B cell (primary cell): ENCODE data around the gene CBARP. TPM values are rescaled to one million over a fixed set of nuclear protein-coding genes. Genes with fewer than 3 reads are reported as not detected.

ENCODE experiments used
- ATAC-seq: fragments of 200-7000 bp; cut with Tn5 transposase; one replicate; pipeline ENCODE4 v1.10.0; 2021; ENCODE audit warnings: low read depth, mild to moderate bottlenecking, moderate number of reproducible peaks, moderate library complexity
- CTCF ChIA-PET: fragments of 350-600 bp; sonication (Branson Sonifier 250); formaldehyde crosslinking; loops from one replicate; lab custom pipeline; 2021; ENCODE audit warnings: antibody characterized with exemption, inconsistent platforms; lab: Charles Lee
- POLR2A ChIA-PET: fragments of 350-600 bp; sonication (Branson Sonifier 250); formaldehyde crosslinking; loops from one replicate; lab custom pipeline; 2021; ENCODE audit warnings: antibody characterized with exemption; lab: Charles Lee
- DNase-seq: peaks from one replicate; pipeline ENCODE4 v3.0.0; 2013
- H2AFZ ChIP-seq: 2 replicates; pipeline ENCODE4 v1.6.1; 2012; ENCODE audit warnings: mild to moderate bottlenecking, low read depth, low read length; ENCODE audit not compliant: insufficient read depth, poor library complexity, severe bottlenecking
- H3K27ac ChIP-seq, 2 donors: 1 replicate in 1 of 2; 2 replicates in 1 of 2; pipeline ENCODE4 v1.5.1; 2012 to 2013; ENCODE audit warnings: low read length in 2 of 2, mild to moderate bottlenecking in 2 of 2, moderate library complexity in 1 of 2
- H3K27me3 ChIP-seq, 4 experiments: fragments of 200-600 bp in 1 of 4; sonication (generic) in 1 of 4; replicated peaks in 1 of 4; 1 replicate in 2 of 4; 2 replicates in 2 of 4; pipeline versions ENCODE4 v1.6.1 to v1.7.0; 2013 to 2016; ENCODE audit warnings: low read length in 3 of 4, mild to moderate bottlenecking in 2 of 4, mixed read lengths in 1 of 4, moderate library complexity in 1 of 4; ENCODE audit not compliant: insufficient read depth in 4 of 4, control insufficient read depth in 3 of 4; ENCODE audit errors: control extremely low read depth in 1 of 4
- H3K36me3 ChIP-seq, 2 experiments: replicated peaks in 1 of 2; 1 replicate in 1 of 2; 2 replicates in 1 of 2; pipeline versions ENCODE4 v1.6.1 to v1.7.1; 2013; ENCODE audit warnings: low read length in 1 of 2; ENCODE audit not compliant: insufficient read depth in 2 of 2, control insufficient read depth in 1 of 2; ENCODE audit errors: control extremely low read depth in 1 of 2, extremely low read depth in 1 of 2
- H3K4me1 ChIP-seq, 2 donors: fragments of 200-600 bp in 1 of 2; sonication (generic) in 1 of 2; 1 replicate in 1 of 2; 2 replicates in 1 of 2; pipeline versions ENCODE4 v1.5.1 to v1.6.1; 2013 to 2017; ENCODE audit warnings: low read length in 2 of 2; ENCODE audit not compliant: control insufficient read depth in 2 of 2, insufficient read depth in 2 of 2
- H3K4me2 ChIP-seq: replicated peaks from 2 replicates; pipeline ENCODE3; 2012; ENCODE audit warnings: mild to moderate bottlenecking, low read depth, low read length; ENCODE audit not compliant: poor library complexity, severe bottlenecking
- H3K4me3 ChIP-seq, 5 experiments: fragments of 200-600 bp in 1 of 5; sonication (generic) in 1 of 5; 1 replicate in 3 of 5; 2 replicates in 2 of 5; pipeline versions ENCODE4 v1.5.1 to v1.7.0; 2011 to 2016; ENCODE audit warnings: low read length in 4 of 5, mild to moderate bottlenecking in 4 of 5, low read depth in 2 of 5, control low read depth in 1 of 5, moderate library complexity in 1 of 5; ENCODE audit not compliant: insufficient read depth in 1 of 5; ENCODE audit errors: control extremely low read depth in 1 of 5, extremely low read depth in 1 of 5
- H3K79me2 ChIP-seq: fragments of 200-600 bp; sonication (generic); one replicate; pipeline ENCODE4 v1.6.0; 2016; ENCODE audit warnings: low read length; ENCODE audit not compliant: control insufficient read depth, insufficient read depth
- H3K9ac ChIP-seq: fragments of 200-600 bp; sonication (generic); 2 replicates; pipeline ENCODE4 v1.6.1; 2017; ENCODE audit warnings: mild to moderate bottlenecking, low read length, moderate library complexity
- H3K9me3 ChIP-seq, 3 donors: one replicate each; pipeline versions ENCODE4 v1.6.1 to v1.7.1; 2013; ENCODE audit warnings: low read length in 2 of 3; ENCODE audit not compliant: control insufficient read depth in 2 of 3, insufficient read depth in 1 of 3; ENCODE audit errors: control extremely low read depth in 1 of 3
- H4K20me1 ChIP-seq: 2 replicates; pipeline ENCODE4 v1.6.0; 2012; ENCODE audit warnings: mild to moderate bottlenecking, low read length; ENCODE audit not compliant: insufficient read depth, control insufficient read depth, poor library complexity, severe bottlenecking
- H3K27ac Mint-ChIP-seq: one replicate; pipeline ENCODE4 v1.8.0; 2021; ENCODE audit warnings: mixed read lengths
- H3K27me3 Mint-ChIP-seq: one replicate; pipeline ENCODE4 v1.8.0; 2021; ENCODE audit warnings: mixed read lengths
- H3K4me1 Mint-ChIP-seq: one replicate; pipeline ENCODE4 v1.8.0; 2021; ENCODE audit warnings: mixed read lengths
- H3K4me3 Mint-ChIP-seq: one replicate; pipeline ENCODE4 v1.8.0; 2021; ENCODE audit warnings: mixed read lengths
- H3K9me3 Mint-ChIP-seq: one replicate; pipeline ENCODE4 v1.8.0; 2022; ENCODE audit warnings: mixed read lengths; ENCODE audit not compliant: insufficient read depth
- EZH2 ChIP-seq: IDR thresholded peaks from 2 replicates; pipeline ENCODE4 v1.6.1; 2012; ENCODE audit warnings: borderline replicate concordance, low read depth, mild to moderate bottlenecking, moderate library complexity, low read length; ENCODE audit not compliant: insufficient read depth, poor library complexity, severe bottlenecking
- WGBS: methylation state at CpG from one replicate; pipeline ENCODE4 v1.1.5; 2013; ENCODE audit warnings: missing lambda C conversion rate; ENCODE audit not compliant: insufficient coverage; 5-methylcytosine and 5-hydroxymethylcytosine counted together
- intact Hi-C: fragments of 100-400 bp; cut with micrococcal nuclease; formaldehyde crosslinking; loops from one replicate; pipeline ENCODE4 v1.10.0; 2022
- polyA plus RNA-seq: library from polyadenylated mRNA; depleted of rRNA; stranded (reverse); fragments of >200 nt; gene quantifications from 2 replicates; pipeline ENCODE4 v1.2.3, GENCODE V29; 2012
- total RNA-seq, 2 donors: library from RNA; stranded (reverse); fragments of 120-200 nt in 1 of 2; gene quantifications; 1 replicate in 1 of 2; 2 replicates in 1 of 2; pipeline versions ENCODE4 v1.2.3 to v1.2.4, GENCODE V29; 2013 to 2022
- TF ChIP-seq, protein P1 (sequence below): fragments of 200-600 bp; IDR thresholded peaks from one replicate; pipeline ENCODE4 v1.8.0; 2022; ENCODE audit warnings: antibody characterized with exemption, mild to moderate bottlenecking

CBARP gene
- total and polyA plus RNA-seq, 2 donors (not counting 1 experiment from before 2014, with no cell fraction given), result not detected

- DNase-seq (peak; percentile 60), ATAC-seq (no peak)
- Mint-ChIP-seq H3K9me3 (no peaks in the 10 kb centered on the region), H3K4me3 (peak overlapping the region; percentile 95), H3K27ac (peak overlapping the region; percentile 95), H3K27me3 (no peaks in the 10 kb centered on the region), H3K4me1 (peaks cover 82% of the 10 kb centered on the region)
- Histone ChIP-seq H4K20me1 (peaks cover 53% of the 10 kb centered on the region), H3K9ac (peak overlapping the region; percentile 57), H3K36me3 (peaks cover 3 to 28% of the 10 kb centered on the region in 2 experiments), H3K4me3 (peak overlapping the region in 1 of 5 experiments; percentile 64), H3K79me2 (peaks cover 53% of the 10 kb centered on the region), H3K27ac (no peak overlapping the region), H2AFZ (no peak overlapping the region), H3K4me1 (peaks cover 73 to 86% of the 10 kb centered on the region in 2 donors), H3K27me3 (no peaks in the 10 kb centered on the region), H3K4me2 (peak overlapping the region; percentile 83), H3K9me3 (no peaks in the 10 kb centered on the region)
- POLR2A ChIA-PET, result interaction anchor here (5.4 to 11.0 kb wide), 3 partner anchors 11 to 24 kb away, joined by 33 to 402 read pairs (median 305); partner anchors contain the start of genes ATP5F1D and MIDN
- TF ChIP-seq, protein P1, sequence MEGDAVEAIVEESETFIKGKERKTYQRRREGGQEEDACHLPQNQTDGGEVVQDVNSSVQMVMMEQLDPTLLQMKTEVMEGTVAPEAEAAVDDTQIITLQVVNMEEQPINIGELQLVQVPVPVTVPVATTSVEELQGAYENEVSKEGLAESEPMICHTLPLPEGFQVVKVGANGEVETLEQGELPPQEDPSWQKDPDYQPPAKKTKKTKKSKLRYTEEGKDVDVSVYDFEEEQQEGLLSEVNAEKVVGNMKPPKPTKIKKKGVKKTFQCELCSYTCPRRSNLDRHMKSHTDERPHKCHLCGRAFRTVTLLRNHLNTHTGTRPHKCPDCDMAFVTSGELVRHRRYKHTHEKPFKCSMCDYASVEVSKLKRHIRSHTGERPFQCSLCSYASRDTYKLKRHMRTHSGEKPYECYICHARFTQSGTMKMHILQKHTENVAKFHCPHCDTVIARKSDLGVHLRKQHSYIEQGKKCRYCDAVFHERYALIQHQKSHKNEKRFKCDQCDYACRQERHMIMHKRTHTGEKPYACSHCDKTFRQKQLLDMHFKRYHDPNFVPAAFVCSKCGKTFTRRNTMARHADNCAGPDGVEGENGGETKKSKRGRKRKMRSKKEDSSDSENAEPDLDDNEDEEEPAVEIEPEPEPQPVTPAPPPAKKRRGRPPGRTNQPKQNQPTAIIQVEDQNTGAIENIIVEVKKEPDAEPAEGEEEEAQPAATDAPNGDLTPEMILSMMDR, result no peak
- no peak for TF ChIP-seq EZH2
- CTCF ChIA-PET, result interaction anchor here (2.9 to 10.0 kb wide), 3 partner anchors 14 to 24 kb away, joined by 31 to 658 read pairs (median 113); partner anchors contain the start of gene ATP5F1D
- 33% methylated on average over 25 of the region's 35 CpGs for WGBS
- intact Hi-C loops, result loop anchor here (2.0 to 5.0 kb wide), 2 partner anchors 165 to 223 kb away; partner anchors contain the start of genes GPX4, PCSK4 and REEP6
These were observed 29.8 kb upstream of the CBARP start for GRCh38 chr19:1267477-1268225.
